SJCRH30 (cell line): ENCODE measurements around the gene MRGPRE. TPM values are rescaled to one million over a fixed set of nuclear protein-coding genes. Genes with fewer than 3 reads are reported as not detected.

Source experiments
- DNase-seq, 2 experiments: peaks; one replicate each; pipeline ENCODE4 v3.0.0-alpha.2; 2015 to 2020
- H3K27ac ChIP-seq: fragments of 250-450 bp; sonication (Bioruptor Pico); 2 replicates; pipeline ENCODE4 v1.5.1; 2020; ENCODE audit warnings: mild to moderate bottlenecking, moderate library complexity
- H3K27me3 ChIP-seq: fragments of 250-450 bp; sonication (Bioruptor Pico); 2 replicates; pipeline ENCODE4 v1.5.1; 2020; ENCODE audit warnings: mild to moderate bottlenecking, moderate library complexity
- H3K36me3 ChIP-seq: fragments of 250-450 bp; sonication (Bioruptor Pico); 2 replicates; pipeline ENCODE4 v1.5.1; 2020; ENCODE audit warnings: mild to moderate bottlenecking, moderate library complexity
- H3K4me1 ChIP-seq: fragments of 250-450 bp; sonication (Bioruptor Pico); 2 replicates; pipeline ENCODE4 v1.5.1; 2020; ENCODE audit warnings: mild to moderate bottlenecking, moderate library complexity
- H3K4me3 ChIP-seq: fragments of 250-450 bp; sonication (Bioruptor Pico); 2 replicates; pipeline ENCODE4 v1.5.1; 2020; ENCODE audit warnings: mild to moderate bottlenecking, moderate library complexity
- H3K9me3 ChIP-seq: fragments of 250-450 bp; sonication (Bioruptor Pico); replicated peaks from 2 replicates; pipeline ENCODE4 v1.5.1; 2020; ENCODE audit warnings: mild to moderate bottlenecking, moderate library complexity
- total RNA-seq: library from RNA; depleted of rRNA; stranded (reverse); fragments of >200 nt; shearing (Covaris generic); gene quantifications from 2 replicates; pipeline ENCODE4 v1.2.3, GENCODE V29; 2014

The MRGPRE gene
- total RNA-seq, 1 experiment from 2014 or later, result not detected

DNA sequence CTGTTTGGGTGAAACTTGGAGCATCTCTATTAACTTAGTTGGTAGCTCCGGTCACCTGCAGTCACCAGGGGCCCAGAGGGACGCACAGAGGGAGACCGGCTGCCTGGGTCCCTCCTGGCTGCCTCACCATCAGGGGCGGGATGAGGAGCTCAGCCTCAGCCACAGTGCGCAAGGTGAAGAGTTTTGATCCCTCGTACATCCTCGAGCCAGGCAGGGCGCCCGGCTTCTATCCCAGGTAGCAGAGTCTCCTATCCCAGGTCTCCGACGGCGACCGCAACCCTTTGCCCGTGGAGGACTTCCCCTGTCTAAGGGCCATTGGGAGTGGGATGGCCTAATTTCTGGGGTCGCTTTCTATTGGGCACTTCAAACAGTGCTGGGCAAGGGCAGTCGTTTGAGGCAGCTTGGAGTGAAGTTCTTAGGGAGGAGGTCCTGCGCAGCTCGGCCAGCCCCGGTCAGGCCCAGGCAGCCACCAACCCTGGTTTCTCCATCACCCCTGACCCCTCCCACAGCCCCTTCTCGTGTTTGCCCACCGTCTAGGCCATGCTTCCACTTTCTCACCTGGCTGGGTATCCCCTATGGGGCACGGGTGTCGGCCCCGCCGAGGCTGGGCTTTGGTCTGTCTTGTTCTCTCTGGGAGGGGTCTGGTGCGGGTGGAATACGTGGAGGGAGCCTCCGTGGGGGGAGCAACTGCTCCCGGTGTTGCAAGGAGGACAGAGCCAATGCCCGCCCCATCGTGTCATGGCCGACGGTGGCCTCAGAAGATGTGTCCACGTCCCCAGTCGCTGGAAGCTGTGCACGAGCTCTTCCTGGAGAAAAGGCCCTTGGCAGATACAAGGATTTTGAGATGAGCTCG lies 10.0 kb downstream of the MRGPRE start:
- H3K27me3 ChIP-seq, result peaks cover 18% of the 10 kb centered on the region; the same call in 1 of the 2 replicates
- no peaks in the 10 kb centered on the region for H3K9me3 ChIP-seq
- DNase-seq, result no peak
- no peaks in the 10 kb centered on the region for H3K36me3 ChIP-seq
- H3K4me1 ChIP-seq, result no peaks in the 10 kb centered on the region
- H3K4me3 ChIP-seq, result no peak overlapping the region
- H3K27ac ChIP-seq, result no peak overlapping the region

DNA sequence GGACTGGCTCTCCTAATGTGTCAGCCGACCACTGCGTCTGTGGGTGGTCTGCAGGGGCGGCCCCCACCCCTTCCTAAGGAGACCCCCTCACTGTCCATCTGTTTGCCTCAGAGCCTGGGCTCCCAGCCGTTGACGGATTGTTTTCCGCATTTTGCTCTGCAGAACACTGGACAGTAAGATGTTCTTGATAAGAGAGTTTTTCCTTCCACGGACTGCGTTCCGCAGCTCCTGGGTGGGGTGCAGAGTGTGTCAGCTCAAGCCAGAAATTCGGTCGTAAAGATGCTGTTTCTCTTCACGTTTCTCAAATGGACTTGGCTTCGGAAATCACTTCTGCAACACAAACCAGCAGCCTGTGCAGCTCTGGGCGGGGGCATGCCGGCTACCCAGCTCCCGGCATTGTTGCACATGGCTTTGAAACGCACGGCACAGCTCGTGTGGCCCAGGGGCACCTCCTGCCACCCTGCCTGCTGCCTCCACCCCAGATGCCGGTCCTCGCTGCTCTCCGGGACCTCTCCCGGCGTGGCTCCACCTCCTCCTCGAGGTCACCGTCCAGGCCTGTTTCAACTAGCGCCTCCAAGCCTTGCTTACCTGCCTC lies 10.7 kb downstream of the MRGPRE start:
- H3K9me3 ChIP-seq, result no peaks in the 10 kb centered on the region
- H3K27me3 ChIP-seq, result peaks cover 18% of the 10 kb centered on the region; the same call in 1 of the 2 replicates
- no peak overlapping the region for H3K4me3 ChIP-seq
- H3K36me3 ChIP-seq, result no peaks in the 10 kb centered on the region
- H3K27ac ChIP-seq, result no peak overlapping the region
- no peaks in the 10 kb centered on the region for H3K4me1 ChIP-seq
- no peak for DNase-seq

DNA sequence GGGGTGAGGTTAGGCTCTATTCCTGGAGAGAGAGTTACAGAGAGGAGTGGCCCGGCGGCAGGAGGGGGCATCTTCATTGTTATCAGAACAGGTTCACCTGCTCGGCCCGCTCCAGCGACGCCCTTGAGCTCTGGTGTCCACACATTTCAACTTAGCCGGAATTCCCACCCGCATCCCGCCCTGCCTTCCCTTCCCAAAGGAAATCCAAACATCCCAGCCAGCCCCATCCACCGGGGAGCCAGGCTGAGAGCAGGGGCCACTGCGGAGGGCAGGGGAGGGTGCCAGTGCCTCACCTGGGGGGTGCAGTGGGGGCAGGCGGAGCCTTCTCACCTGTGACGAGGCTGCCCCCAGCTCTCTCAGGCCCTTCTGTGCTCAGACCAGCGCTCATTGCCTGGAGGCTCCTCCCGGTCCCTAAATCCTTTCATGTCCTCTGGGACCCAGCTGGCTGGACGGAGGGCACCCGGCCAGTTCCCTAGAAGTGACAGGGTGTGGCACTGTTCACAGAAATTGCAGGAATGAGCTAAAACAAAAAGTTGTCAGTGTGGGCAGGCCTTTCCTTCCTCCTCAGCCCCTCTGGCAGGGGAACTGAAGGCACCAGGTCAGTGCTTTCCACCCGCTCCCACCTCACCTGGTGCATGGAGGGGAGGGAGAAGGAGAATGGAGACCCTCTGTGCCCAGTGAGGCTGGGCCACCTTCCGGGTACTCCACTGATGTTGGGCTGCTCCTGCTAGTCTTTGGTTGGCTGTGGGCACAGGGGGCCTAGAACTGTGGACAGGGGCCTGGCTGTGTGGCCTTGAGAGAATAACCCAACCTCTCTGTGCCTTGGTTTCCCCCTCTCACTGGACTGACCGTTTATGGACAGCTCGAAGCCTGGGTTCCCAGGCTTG lies 11.5 kb downstream of the MRGPRE start:
- peaks cover 11% of the 10 kb centered on the region; the same call in 1 of the 2 replicates for H3K27me3 ChIP-seq
- H3K9me3 ChIP-seq, result no peaks in the 10 kb centered on the region
- H3K4me3 ChIP-seq, result no peak overlapping the region
- no peaks in the 10 kb centered on the region for H3K36me3 ChIP-seq
- DNase-seq, result no peak
- no peaks in the 10 kb centered on the region for H3K4me1 ChIP-seq
- H3K27ac ChIP-seq, result no peak overlapping the region

DNA sequence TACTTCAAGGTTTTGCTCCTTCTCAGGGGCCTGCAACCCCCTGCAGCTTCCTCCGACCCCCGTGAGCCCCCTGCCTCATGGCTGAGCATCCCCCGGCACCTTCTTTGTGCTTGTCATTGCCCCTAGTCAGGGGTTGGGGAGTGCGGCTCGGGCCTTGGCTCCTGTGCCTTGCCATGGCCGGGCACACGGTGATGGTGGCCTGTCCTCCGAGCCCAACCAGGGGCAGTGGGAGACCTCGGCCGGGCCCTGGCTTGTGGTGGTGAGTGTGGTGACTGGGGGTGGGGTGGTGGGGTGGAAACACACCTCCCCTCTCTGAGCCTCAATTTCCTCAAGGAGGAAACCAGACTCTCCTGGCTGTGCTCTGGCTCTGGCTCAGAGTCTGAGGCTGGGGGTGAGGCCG lies 12.1 kb downstream of the MRGPRE start:
- Histone ChIP-seq H3K9me3 (no peaks in the 10 kb centered on the region), H3K27ac (no peak overlapping the region), H3K27me3 (peaks cover 15% of the 10 kb centered on the region; the same call in 1 of the 2 replicates), H3K4me3 (no peak overlapping the region), H3K4me1 (no peaks in the 10 kb centered on the region), H3K36me3 (no peaks in the 10 kb centered on the region)
- DNase-seq, result no peak

DNA sequence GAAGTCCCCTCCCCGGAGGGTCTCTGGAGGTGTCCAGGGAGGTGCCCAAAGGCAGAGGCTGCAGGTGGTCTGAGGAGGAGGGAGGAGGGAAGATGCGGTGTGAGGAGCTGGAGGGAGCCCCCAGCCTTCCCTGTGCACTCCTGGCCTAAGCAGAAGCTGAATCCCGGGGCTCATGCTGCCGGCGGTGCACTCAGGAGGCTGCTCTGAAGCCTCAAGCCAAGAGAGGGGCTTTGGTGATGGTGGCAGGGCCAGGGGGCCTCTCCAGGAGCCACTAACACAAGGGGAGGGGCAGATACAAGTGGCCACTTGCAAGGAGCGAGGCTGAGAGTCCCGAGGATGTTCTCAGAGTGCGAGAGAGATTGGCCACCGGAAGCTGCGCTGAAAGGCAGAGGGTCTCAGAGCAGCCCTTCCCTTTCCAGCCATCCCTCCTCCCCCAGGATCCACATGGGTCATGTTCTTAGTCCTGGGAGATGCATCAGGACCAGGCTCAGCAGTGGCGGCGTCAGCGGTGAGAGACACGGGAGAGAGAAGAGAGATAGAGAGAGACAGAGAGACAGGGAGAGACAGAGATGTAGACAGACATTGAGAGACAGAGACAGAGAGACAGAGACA lies 12.8 kb downstream of the MRGPRE start:
- H3K4me1 ChIP-seq, result no peaks in the 10 kb centered on the region

DNA sequence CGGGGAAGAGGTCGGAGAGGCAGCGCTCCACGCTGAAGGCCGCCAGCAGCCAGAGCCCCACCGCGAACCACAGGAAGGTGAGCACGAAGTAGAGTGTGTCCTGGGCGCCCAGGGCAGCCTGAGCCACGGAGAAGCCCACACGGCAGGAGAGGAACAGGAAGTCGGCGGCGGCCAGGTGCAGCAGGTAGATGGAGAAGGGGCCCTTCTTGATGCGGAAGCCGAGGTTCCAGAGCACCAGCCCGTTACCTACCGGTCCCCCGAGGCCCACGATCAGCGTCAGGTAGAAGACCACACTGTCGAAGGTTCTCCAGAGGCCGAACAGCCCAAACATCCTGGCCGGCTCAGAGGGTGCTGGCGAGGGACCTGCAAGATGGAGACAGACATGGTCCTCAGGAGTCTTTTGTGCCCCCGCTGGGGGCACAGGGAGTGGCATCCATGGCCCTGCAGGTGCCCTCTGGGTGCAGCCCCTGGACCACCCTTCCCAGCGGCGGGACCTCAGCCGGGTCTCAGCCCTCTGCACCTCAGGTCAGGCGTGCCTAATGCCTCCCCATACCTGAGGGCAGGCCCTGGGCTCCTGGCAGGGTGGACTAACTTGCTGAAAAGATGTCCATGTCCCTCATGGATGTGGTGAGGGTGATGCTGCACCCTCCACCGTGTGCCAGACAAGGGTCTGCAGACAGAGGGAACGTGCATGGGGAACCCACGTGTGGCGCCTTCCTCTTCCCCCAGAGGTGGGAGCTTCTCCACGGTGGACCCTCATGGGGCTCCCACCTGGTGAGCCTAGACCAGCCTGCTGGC lies 13.5 kb downstream of the MRGPRE start, which contains the start of gene MRGPRG:
TSS of gene MRGPRG (minus strand) at position 331 of the 798 bp plus-strand sequence. CDS start at position 331, 0 bp downstream.
- Histone ChIP-seq H3K36me3 (no peaks in the 10 kb centered on the region), H3K27me3 (peaks cover 13% of the 10 kb centered on the region; the same call in 1 of the 2 replicates), H3K9me3 (no peaks in the 10 kb centered on the region), H3K27ac (no peak within 1 kb of the TSS), H3K4me3 (no peak within 1 kb of the TSS), H3K4me1 (no peaks in the 10 kb centered on the region)
- no peak for DNase-seq

More for the DNA sequence above, 12.8 kb downstream of the MRGPRE start:
- peaks cover 15% of the 10 kb centered on the region; the same call in 1 of the 2 replicates for H3K27me3 ChIP-seq
- H3K4me3 ChIP-seq, result no peak overlapping the region
- no peaks in the 10 kb centered on the region for H3K9me3 ChIP-seq
- DNase-seq, result no peak
- H3K36me3 ChIP-seq, result no peaks in the 10 kb centered on the region
- no peak overlapping the region for H3K27ac ChIP-seq

DNA sequence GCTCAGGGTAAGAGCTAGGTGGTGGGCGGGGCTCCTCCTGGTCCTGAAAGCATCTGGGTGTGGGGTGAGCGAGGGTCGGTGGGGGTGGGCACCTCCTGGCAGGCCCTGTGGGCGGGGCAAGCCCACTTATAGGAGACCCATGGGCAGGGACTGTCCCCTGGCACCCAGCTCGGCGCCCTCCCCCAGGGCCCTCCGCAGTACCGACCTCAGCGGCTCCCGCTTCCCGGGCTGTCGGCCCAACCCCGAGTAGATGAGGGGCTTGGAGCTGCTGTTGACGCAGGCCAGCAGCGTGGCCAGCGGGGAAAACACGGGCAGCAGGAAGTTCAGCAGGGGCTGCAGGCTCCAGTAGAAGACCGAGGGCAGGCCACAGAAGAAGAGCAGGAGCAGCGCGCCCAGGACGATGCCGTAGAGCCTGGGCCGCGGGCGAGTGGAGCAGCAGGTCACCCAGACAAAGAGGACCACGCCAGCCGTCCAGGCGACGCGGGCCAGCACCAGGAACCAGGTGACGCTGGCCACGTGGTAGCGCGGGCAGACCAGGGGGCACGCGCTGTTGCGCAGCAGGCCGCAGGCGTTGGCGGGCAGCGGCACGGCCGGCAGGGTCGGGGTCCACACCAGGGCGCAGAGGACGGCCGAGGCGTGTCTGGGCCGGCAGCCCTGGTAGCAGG lies 14.3 kb downstream of the MRGPRE start:
- H3K27me3 ChIP-seq, result peaks cover 10% of the 10 kb centered on the region; the same call in 1 of the 2 replicates
- no peak for DNase-seq
- no peaks in the 10 kb centered on the region for H3K36me3 ChIP-seq
- H3K4me3 ChIP-seq, result no peak overlapping the region
- H3K4me1 ChIP-seq, result no peaks in the 10 kb centered on the region
- H3K27ac ChIP-seq, result no peak overlapping the region
- no peaks in the 10 kb centered on the region for H3K9me3 ChIP-seq

DNA sequence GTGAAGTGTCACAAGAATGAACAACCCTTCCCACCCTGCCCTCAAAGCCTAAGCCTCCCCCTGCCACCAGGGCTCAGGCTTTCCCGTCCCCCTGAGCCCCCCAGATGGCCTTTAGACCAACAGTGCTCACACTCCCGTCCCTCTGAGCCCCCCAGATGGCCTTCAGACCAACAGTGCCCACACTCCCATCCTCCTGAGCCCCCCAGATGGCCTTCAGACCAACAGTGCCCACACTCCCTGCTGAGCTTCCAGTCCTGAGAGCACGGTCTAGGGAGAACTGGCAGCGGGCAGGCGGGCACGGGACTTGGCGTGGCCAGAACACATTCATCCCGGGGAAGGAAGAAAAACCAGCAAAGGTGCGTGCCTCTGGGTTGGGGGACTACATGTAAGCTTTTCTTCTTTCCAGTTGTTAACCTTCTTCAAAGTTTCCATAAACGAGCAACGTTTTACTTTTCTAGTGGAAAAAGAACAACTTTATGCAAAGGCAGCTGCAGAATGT lies 16.1 kb downstream of the MRGPRE start:
- Histone ChIP-seq H3K27ac (no peak overlapping the region), H3K9me3 (no peaks in the 10 kb centered on the region), H3K4me3 (no peak overlapping the region), H3K27me3 (peaks cover 7% of the 10 kb centered on the region; the same call in 1 of the 2 replicates), H3K36me3 (no peaks in the 10 kb centered on the region), H3K4me1 (no peaks in the 10 kb centered on the region)
- DNase-seq, result no peak

DNA sequence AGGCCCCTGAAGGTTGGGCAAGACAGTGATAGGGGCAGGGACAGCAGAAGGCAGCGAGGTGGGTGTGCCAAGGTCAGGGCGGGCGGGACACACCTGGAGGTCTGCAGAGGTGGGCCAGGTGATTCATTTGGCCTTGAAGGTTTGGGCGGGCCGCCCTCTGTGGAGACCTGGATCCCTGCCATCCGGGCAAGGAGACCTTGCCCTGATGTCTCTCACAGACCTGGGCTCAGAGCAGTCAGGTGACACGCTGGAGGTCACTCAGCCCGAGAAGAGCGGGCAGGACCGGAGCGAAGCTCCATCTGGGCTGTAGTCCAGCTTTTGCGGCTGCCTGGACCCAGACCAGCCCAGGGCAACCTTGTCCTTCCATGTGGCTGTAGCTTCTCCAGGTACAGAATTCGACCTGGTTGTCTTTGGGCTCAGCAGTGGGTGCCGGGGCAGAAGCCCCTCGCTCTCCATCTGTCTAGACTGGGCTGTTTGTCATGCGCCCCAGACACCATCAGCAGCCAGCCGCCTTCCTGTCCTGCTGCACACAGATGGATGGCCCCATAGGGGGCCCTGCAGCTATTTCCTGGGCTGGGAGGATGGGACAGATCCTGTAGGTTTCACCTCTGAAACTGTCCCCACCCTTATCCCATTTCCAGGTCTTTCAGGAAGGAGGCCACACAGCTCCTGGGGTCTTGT lies 16.7 kb downstream of the MRGPRE start:
- Histone ChIP-seq H3K27ac (no peak overlapping the region), H3K36me3 (no peaks in the 10 kb centered on the region), H3K4me1 (no peaks in the 10 kb centered on the region), H3K4me3 (no peak overlapping the region), H3K9me3 (no peaks in the 10 kb centered on the region), H3K27me3 (peaks cover 4% of the 10 kb centered on the region; the same call in 1 of the 2 replicates)
- no peak for DNase-seq

DNA sequence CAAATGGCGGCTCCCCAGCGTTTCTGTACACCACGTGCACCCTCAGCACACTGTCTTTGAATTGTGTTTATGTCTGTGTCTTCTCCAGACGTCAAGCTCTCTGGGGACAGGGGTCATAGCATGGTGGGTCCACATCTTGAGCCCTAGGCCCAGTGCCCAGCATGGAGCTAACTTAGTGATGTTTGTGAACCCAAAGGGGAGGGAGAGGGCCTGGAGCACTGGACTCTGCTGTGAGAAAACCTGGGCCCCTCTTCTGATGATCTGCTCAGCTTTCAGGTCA lies 17.9 kb downstream of the MRGPRE start:
- Histone ChIP-seq H3K9me3 (no peaks in the 10 kb centered on the region), H3K4me3 (no peak overlapping the region), H3K27me3 (peaks cover 4% of the 10 kb centered on the region; the same call in 1 of the 2 replicates), H3K4me1 (no peaks in the 10 kb centered on the region), H3K27ac (no peak overlapping the region), H3K36me3 (no peaks in the 10 kb centered on the region)
- no peak for DNase-seq

DNA sequence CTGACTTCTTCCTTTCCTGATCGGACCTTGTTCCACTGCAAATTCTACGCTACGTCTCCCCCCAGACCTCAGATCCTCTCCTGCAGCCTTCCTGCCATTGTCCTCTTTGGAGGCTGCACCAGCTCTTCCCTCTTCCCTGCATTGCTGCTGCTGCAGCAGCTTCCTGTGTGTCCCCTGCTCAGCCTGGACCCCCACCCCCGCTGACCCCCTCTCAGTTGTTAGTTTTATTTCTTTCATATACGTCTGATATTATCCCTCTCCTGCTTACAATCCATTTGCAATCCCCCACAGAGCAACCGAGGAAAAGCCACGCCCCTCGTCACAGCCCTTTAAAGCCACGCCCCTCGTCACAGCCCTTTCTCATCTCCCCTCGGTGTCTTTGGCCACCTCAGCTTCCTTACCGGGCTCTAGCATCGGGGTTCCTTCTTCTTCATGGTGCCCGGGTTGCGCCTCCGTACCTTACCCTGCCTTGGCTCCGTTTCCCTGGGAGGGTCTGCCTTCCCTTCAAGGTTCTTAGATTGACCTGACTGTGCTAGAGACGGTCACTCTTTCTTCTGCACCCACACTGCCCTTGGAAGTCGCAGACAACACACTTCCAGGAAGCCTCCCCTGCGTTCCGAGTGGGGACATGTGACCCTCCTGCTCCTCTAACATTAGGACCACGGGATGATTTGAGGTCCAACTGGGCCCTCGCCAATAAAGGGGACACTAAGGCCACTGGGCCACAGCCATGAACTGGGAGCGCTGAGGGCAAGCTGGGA lies 18.4 kb downstream of the MRGPRE start:
- no peaks in the 10 kb centered on the region for H3K4me1 ChIP-seq
- DNase-seq, result no peak
- H3K36me3 ChIP-seq, result no peaks in the 10 kb centered on the region
- H3K9me3 ChIP-seq, result no peaks in the 10 kb centered on the region
- no peak overlapping the region for H3K27ac ChIP-seq
- peaks cover 4% of the 10 kb centered on the region; the same call in 1 of the 2 replicates for H3K27me3 ChIP-seq
- no peak overlapping the region for H3K4me3 ChIP-seq

DNA sequence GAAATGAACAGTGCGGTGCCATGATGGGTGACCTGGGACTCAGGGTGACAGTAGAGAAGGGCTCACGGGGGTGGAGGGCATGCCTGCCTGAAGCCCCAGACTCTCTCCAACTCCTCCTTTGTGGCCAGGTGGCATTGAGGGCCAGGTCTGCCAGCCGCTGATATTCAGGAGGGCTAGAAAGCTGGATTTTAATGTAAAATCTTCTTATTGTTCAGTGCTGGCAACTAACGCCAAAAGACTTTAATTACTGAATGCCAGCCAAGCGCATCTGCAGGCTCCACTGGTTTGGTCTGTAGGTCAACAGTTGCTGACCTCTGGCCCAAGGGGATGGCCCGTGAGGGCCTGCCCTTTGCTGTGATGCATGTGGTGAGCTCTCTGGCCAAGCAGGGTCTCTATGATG lies 23.9 kb downstream of the MRGPRE start:
- peaks cover under 1% of the 10 kb centered on the region; the same call in 1 of the 2 replicates for H3K27me3 ChIP-seq
- H3K4me1 ChIP-seq, result no peaks in the 10 kb centered on the region
- DNase-seq, result no peak
- no peak overlapping the region for H3K4me3 ChIP-seq
- no peaks in the 10 kb centered on the region for H3K36me3 ChIP-seq
- H3K9me3 ChIP-seq, result no peaks in the 10 kb centered on the region
- H3K27ac ChIP-seq, result no peak overlapping the region
